Ovary (tissue), 3 donors: Measurements from ENCODE around the gene SRSF10.
"Not testable (repeated sequence)": the region's sequence is repeated elsewhere in the genome, so short reads cannot be mapped to it uniquely, and the experiment has no call there.

ENCODE experiments used
- EP300 ChIP-seq: sonication (generic); formaldehyde crosslinking; IDR thresholded peaks from one replicate; pipeline ENCODE4 v1.6.1; 2017; ENCODE audit warnings: antibody characterized with exemption
- TF ChIP-seq, protein P1 (sequence below), 3 donors: fragments of 450-650 bp in 2 of 3; fragments of 200-600 bp in 1 of 3; IDR thresholded peaks; one replicate each; pipeline versions ENCODE4 v1.5.1 to v1.8.0; 2016 to 2022; ENCODE audit warnings: antibody characterized with exemption in 3 of 3, mild to moderate bottlenecking in 1 of 3
- donor health status: DM: no; HTN: no; CAD: no.

- TF ChIP-seq, protein P1, sequence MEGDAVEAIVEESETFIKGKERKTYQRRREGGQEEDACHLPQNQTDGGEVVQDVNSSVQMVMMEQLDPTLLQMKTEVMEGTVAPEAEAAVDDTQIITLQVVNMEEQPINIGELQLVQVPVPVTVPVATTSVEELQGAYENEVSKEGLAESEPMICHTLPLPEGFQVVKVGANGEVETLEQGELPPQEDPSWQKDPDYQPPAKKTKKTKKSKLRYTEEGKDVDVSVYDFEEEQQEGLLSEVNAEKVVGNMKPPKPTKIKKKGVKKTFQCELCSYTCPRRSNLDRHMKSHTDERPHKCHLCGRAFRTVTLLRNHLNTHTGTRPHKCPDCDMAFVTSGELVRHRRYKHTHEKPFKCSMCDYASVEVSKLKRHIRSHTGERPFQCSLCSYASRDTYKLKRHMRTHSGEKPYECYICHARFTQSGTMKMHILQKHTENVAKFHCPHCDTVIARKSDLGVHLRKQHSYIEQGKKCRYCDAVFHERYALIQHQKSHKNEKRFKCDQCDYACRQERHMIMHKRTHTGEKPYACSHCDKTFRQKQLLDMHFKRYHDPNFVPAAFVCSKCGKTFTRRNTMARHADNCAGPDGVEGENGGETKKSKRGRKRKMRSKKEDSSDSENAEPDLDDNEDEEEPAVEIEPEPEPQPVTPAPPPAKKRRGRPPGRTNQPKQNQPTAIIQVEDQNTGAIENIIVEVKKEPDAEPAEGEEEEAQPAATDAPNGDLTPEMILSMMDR (IDR thresholded peaks at IDR 0.05), result not testable (repeated sequence)
- TF ChIP-seq EP300, result not testable (repeated sequence)
Observed at GRCh38 chr1:24008574-24009184, 28.6 kb upstream of the SRSF10 start.
